Esophagus (tissue), 2 donors: ENCODE data around the gene ISOC2. TPM values are rescaled to one million over a fixed set of nuclear protein-coding genes. Genes with fewer than 3 reads are reported as not detected.
"Not testable (repeated sequence)": the region's sequence is repeated elsewhere in the genome, so short reads cannot be mapped to it uniquely, and the experiment has no call there.

Experiments
- H3K27ac ChIP-seq, 2 donors: one replicate each; pipeline ENCODE4 v1.5.1; 2013; ENCODE audit warnings: low read depth in 2 of 2, mild to moderate bottlenecking in 2 of 2, inconsistent platforms in 1 of 2, low read length in 1 of 2, moderate library complexity in 1 of 2
- H3K27me3 ChIP-seq, 2 donors: one replicate each; pipeline ENCODE4 v1.6.1; 2013; ENCODE audit warnings: low read length in 2 of 2, control low read depth in 1 of 2, mild to moderate bottlenecking in 1 of 2; ENCODE audit not compliant: insufficient read depth in 2 of 2, control insufficient read depth in 1 of 2
- H3K36me3 ChIP-seq, 2 donors: one replicate each; pipeline ENCODE4 v1.6.1; 2013; ENCODE audit warnings: low read length in 1 of 2; ENCODE audit not compliant: control insufficient read depth in 2 of 2, insufficient read depth in 2 of 2
- H3K4me1 ChIP-seq, 2 donors: one replicate each; pipeline ENCODE4 v1.6.1; 2013; ENCODE audit warnings: low read length in 1 of 2; ENCODE audit not compliant: control insufficient read depth in 2 of 2, insufficient read depth in 2 of 2
- H3K4me3 ChIP-seq, 2 donors: one replicate each; pipeline ENCODE4 v1.5.1; 2013; ENCODE audit warnings: low read length in 2 of 2, mild to moderate bottlenecking in 2 of 2, low read depth in 1 of 2, moderate library complexity in 1 of 2
- H3K9me3 ChIP-seq, 2 donors: one replicate each; pipeline ENCODE4 v1.6.1; 2013; ENCODE audit warnings: mild to moderate bottlenecking in 2 of 2, low read depth in 1 of 2, low read length in 1 of 2, moderate library complexity in 1 of 2; ENCODE audit not compliant: control insufficient read depth in 2 of 2, insufficient read depth in 1 of 2
- WGBS, 2 donors: extraction: QIAGEN DNeasy Blood & Tissue Kit; methylation state at CpG; one replicate each; pipeline ENCODE4 v1.1.7; 2013; 5-methylcytosine and 5-hydroxymethylcytosine counted together
- polyA plus RNA-seq, 2 donors: library from polyadenylated mRNA; stranded (reverse); fragments of 200-250 nt; gene quantifications; one replicate each; pipeline ENCODE4 v1.2.3, GENCODE V29; 2013
- donor health status: healthy with polysubstance abuse.
- donor health status: Bipolar disorder and iron deficiency.

Gene ISOC2
- polyA plus RNA-seq, 2 donors = 38.6 to 95.2 TPM

DNA sequence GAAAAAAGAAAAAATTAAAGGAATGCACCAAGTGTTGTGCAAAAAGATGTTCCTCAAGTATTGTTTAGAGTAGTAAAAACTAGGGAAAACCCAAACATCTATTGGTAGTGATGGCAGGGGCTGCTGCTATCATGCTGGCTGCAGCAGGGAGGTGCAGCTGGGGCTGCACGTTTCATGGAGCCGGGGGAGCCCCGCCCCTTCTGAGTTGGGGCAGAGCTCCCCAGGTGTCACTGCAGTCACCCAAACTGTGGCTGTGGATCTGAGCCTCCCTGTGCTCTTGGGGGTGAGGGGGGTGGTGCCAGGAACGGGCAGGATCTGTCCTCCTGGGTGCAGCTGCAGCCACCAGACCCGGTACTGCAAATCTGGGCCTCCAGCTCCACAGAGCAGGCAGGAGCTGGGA lies 42.3 kb downstream of the ISOC2 start:
- no peaks in the 10 kb centered on the region for H3K27me3 ChIP-seq
- no peaks in the 10 kb centered on the region for H3K9me3 ChIP-seq
- 60 to 61% methylated on average over 5 of the region's 5 CpGs for WGBS, 2 donors
- H3K36me3 ChIP-seq = no peaks in the 10 kb centered on the region
- no peak overlapping the region for H3K27ac ChIP-seq
- no peaks in the 10 kb centered on the region for H3K4me1 ChIP-seq
- no peak overlapping the region for H3K4me3 ChIP-seq

DNA sequence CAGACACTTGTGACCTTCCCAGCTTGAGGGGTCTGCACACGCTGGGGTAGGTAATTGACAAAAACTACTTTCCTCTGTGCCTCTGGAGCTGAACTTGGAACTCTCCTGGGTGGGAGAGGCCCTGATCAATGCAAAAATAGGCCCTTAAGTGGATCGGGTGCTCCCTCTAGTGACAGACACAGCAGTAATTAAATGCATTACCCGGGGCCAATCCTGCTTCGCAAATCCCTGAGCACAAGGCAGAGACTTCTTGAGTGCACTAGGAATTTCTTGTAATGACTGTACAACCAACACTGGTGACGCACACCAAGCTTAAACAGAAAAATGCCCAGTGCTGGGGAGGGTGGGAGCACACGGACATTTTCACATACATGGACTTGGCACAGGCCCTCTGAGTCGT lies 43.3 kb downstream of the ISOC2 start:
- 15% methylated on average over 7 of the region's 7 CpGs for WGBS, 2 donors
- no peaks in the 10 kb centered on the region for H3K36me3 ChIP-seq
- H3K27ac ChIP-seq = no peak overlapping the region
- no peaks in the 10 kb centered on the region for H3K4me1 ChIP-seq
- H3K9me3 ChIP-seq = no peaks in the 10 kb centered on the region
- no peaks in the 10 kb centered on the region for H3K27me3 ChIP-seq
- H3K4me3 ChIP-seq = no peak overlapping the region

DNA sequence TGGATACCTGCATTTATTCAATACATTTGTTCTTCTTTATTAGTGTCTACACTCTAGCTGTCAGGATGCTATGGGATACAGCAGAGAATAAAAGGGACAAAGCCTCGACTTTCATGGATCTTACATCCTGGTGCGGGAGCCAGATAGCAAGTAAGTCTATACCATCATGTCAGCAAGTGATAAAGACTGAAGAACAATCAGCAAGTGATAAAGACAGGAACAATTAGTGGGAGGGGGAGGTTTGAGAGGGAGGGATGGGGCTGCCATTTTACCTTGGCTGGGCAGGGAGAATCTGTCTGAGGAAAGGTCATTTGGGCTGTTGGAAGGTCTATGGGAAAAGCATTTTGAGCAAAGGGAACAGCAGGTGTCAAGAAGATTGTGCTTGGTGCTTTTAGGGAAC lies 51.3 kb downstream of the ISOC2 start:
- WGBS, 2 donors = 94 to 95% methylated on average over 2 of the region's 2 CpGs
- Histone ChIP-seq H3K27ac (no peak overlapping the region), H3K36me3 (peaks cover 0 to 3% of the 10 kb centered on the region in 2 donors)

DNA sequence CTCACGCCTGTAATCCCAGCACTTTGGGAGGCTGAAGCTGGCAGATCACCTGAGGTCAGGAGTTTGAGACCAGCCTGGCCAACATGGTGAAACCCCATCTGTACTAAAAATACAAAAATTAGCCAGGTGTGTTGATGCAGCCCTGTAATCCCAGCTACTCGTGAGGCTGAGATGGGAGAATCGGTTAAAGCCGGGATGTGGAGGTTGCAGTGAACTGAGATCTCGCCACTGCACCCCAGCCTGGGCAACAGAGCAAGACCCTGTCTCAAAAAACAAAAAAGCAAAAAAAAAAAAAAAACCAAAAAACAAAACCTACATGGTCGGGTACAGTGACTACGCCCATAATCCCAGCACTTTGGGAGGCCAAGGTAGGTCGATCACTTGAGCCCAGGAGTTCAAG lies 52.3 kb downstream of the ISOC2 start:
- not testable (repeated sequence) for H3K27ac ChIP-seq, H3K9me3 ChIP-seq
- 95 to 97% methylated on average over 8 of the region's 8 CpGs for whole genome bisulfite sequencing, 2 donors

More for the DNA sequence above, 51.3 kb downstream of the ISOC2 start:
- Histone ChIP-seq H3K27me3 (no peaks in the 10 kb centered on the region), H3K4me3 (no peak overlapping the region), H3K4me1 (peaks cover 3 to 19% of the 10 kb centered on the region in 2 donors), H3K9me3 (no peaks in the 10 kb centered on the region)

DNA sequence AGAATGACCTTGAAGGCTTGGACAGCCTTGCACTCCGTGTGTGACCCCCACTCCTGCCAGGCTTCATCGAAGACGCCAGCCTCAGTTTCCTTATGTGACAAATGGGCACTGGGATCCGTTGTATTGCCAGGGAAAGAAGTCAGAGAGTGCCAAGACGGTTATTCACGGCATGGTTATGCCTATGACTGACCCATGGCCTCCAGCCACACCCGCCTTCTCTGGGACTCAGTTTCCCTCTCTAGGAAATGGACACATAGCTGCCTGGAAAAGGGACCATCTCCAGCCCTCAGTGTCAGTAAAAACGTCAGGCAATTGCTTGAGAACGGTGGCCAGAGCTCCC lies 52.9 kb downstream of the ISOC2 start:
- H3K36me3 ChIP-seq = peaks cover 0 to 11% of the 10 kb centered on the region in 2 donors
- peak overlapping the region; percentile 93 to 99 for H3K27ac ChIP-seq
- H3K27me3 ChIP-seq = no peaks in the 10 kb centered on the region
- H3K4me3 ChIP-seq = peak overlapping the region; percentile 76 to 88
- H3K9me3 ChIP-seq = no peaks in the 10 kb centered on the region
- H3K4me1 ChIP-seq = peaks cover 3 to 19% of the 10 kb centered on the region in 2 donors
- WGBS, 2 donors = 67 to 69% methylated on average over 9 of the region's 9 CpGs

More for the DNA sequence above, 52.3 kb downstream of the ISOC2 start:
- not testable (repeated sequence) for H3K27me3 ChIP-seq, H3K4me3 ChIP-seq, H3K36me3 ChIP-seq
- H3K4me1 ChIP-seq = peaks cover 3 to 19% of the 10 kb centered on the region in 2 donors

DNA sequence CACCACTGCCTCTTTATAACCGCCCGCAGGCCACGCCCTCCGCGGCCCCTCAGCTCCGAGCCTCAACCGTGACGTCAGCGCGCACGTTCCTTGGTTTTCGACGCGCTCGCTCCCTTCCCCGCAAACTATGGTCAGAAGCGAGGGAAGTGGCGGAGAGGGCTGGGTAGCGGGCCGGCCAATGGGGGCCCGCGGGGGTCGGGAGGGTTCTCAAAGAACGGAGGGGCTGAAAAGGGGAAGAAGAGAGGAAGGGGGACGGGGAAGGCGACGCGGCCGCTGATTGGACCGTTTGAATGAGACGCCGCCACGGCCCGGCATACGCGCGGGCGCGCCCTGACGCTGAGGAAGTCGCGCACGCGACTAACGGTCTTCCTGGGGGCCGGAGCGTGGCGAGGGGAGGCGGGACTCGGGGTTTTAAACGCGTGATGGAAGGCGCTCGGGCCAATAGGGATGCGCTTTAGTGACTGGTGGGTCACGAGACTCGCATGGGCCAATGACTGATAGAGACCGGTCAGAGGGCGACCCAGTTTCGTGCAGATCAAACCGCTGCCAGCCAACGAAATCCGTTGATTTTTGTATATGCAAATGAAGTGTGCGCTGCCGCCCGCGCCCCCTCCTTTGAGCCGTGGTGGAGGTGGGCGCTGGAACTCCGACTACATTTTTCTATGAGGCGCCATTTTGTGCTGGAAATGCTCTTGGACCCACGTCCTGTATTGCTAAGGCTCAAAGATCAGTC lies 53.5 kb downstream of the ISOC2 start:
- Histone ChIP-seq H3K27me3 (no peaks in the 10 kb centered on the region), H3K27ac (peak overlapping the region; percentile 93 to 99), H3K4me3 (peak overlapping the region; percentile 76 to 88), H3K9me3 (no peaks in the 10 kb centered on the region), H3K36me3 (peaks cover 0 to 11% of the 10 kb centered on the region in 2 donors), H3K4me1 (peaks cover 3 to 19% of the 10 kb centered on the region in 2 donors)
- 0% methylated on average over 72 of the region's 72 CpGs for WGBS, 2 donors

DNA sequence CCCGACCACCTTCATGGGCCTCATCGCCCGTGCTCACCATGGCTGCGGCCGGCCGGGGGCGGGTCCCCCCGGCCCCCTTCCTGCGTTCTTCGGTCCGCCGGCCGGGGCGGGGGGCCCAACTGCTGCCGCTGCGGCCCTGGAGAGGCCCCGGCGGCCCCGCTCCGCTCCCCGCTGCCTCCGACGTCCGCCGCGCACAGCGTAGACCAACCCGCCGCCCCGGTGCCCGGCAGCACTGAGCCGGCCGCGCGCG lies 54.0 kb downstream of the ISOC2 start, which contains the start of gene UBE2S:
TSS of gene UBE2S (minus strand) at position 239 of the 250 bp plus-strand sequence. CDS start at position 40, 199 bp downstream.
- not testable (repeated sequence) for H3K27me3 ChIP-seq, H3K9me3 ChIP-seq
- peaks cover 0 to 15% of the 10 kb centered on the region in 2 donors for H3K36me3 ChIP-seq
- H3K4me3 ChIP-seq = peak within 1 kb of the TSS; percentile 76 to 88
- H3K27ac ChIP-seq = peak within 1 kb of the TSS; percentile 93 to 99
- 0 to 1% methylated on average over 15 to 36 of the region's 36 CpGs for WGBS, 2 donors
- peaks cover 3 to 20% of the 10 kb centered on the region in 2 donors for H3K4me1 ChIP-seq

DNA sequence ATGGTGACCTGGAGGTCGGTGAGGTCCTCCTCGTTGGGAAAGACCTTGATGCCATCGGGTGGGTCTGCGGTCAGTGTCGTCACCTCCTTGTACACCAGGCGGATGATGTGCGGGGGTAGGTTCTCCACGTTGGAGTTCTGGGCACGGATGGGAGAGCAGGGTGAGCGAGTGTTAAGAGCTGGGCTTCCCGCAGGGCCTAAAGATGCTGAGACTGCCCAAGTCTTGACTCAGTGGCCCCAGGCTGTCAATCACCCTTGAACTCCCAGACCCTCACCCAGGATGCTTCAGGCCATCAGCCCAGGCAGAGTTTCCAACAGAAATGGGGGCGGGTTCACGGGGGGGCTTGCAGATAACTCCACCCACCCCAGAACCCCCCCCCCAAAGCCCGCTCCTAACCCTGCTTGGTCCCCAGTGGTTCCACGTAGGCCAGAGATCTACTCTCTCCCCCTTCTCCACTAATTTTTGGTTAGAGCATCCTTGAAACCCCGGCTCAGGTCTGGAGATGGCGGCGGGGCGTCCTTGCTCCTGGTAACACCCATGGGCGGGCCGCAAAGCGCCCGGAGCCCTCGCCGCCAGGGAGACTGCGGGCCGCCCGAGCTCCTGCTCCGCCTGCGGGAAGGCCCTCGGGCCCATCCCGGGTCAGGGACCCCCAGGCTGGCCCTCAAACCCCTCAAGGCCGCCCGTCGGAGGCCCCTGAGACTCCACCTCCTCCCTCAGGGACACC lies 54.5 kb downstream of the ISOC2 start:
- H3K36me3 ChIP-seq = peaks cover 5 to 19% of the 10 kb centered on the region in 2 donors
- peaks cover 5 to 24% of the 10 kb centered on the region in 2 donors for H3K4me1 ChIP-seq
- H3K9me3 ChIP-seq = no peaks in the 10 kb centered on the region
- no peaks in the 10 kb centered on the region for H3K27me3 ChIP-seq
- peak overlapping the region; percentile 76 to 88 for H3K4me3 ChIP-seq
- H3K27ac ChIP-seq = peak overlapping the region; percentile 87 to 99
- WGBS, 2 donors = 8 to 11% methylated on average over 35 of the region's 35 CpGs

DNA sequence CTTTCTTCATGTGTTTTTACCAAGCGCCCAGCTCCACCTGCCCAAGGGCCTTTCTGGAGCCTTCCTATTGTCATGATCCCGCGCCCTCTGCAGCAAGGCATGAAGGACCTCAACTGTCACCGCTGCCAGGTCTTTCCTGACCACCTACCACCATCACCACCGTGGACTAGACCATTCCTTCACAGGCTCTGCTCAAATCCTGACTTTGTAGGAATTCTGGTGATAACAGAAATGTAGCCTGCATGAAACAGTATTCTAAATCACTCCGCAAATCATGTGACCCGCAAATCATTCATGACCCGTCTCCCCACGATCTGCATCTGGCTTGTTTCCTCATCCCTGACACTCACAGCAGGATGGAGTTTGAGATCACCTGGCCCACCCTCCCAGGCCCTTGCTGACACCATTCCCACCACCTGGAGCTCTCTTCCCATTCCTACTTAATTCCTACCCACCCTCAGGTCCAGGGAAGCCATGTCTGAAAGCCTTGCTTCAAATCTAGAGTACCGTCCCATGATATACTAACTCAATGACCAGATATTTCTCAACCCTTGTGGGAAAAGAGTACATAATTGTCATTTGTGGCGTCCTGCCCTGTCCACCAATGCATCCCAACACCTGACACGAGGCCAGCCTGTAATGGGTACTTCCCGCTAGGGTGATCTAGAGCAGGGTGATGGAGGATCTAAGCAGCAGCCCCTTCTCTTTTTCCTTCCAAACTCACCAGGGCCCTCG lies 55.2 kb downstream of the ISOC2 start:
- no peaks in the 10 kb centered on the region for H3K27me3 ChIP-seq
- peaks cover 5 to 30% of the 10 kb centered on the region in 2 donors for H3K4me1 ChIP-seq
- H3K36me3 ChIP-seq = peaks cover 7 to 23% of the 10 kb centered on the region in 2 donors
- H3K9me3 ChIP-seq = no peaks in the 10 kb centered on the region
- H3K27ac ChIP-seq = no peak overlapping the region
- WGBS, 2 donors = 78 to 82% methylated on average over 14 of the region's 14 CpGs
- H3K4me3 ChIP-seq = peak overlapping the region; percentile 76 to 88
